GM23248 (cell line): ENCODE data around the gene TOLLIP.

Source experiments
- EZH2 ChIP-seq: fragments of 200-600 bp; sonication (generic); IDR thresholded peaks from 2 replicates; pipeline ENCODE4 v1.6.1; 2018; ENCODE audit warnings: antibody characterized with exemption, mild to moderate bottlenecking; ENCODE audit not compliant: insufficient read depth, poor library complexity, severe bottlenecking
- EZH2phosphoT487 ChIP-seq: fragments of 200-600 bp; sonication (generic); IDR thresholded peaks from 2 replicates; pipeline ENCODE4 v1.6.1; 2018; ENCODE audit warnings: antibody characterized with exemption, moderate library complexity, mild to moderate bottlenecking, low read depth; ENCODE audit not compliant: insufficient read depth

- TF ChIP-seq EZH2phosphoT487 (no peak), EZH2 (no peak)
Measured at GRCh38 chr11:1263010-1263409, 46.4 kb downstream of the TOLLIP start.
